HG02938 (cell line): ENCODE measurements around the gene SBF2.
"Not testable (repeated sequence)": the region's sequence is repeated elsewhere in the genome, so short reads cannot be mapped to it uniquely, and the experiment has no call there.

Source experiments
- ATAC-seq: cut with Tn5 transposase; IDR thresholded peaks from one replicate; pipeline ENCODE4 v1.9.1; 2021; ENCODE audit warnings: mild to moderate bottlenecking, moderate library complexity; ENCODE audit not compliant: unreplicated experiment

SBF2 gene

DNA sequence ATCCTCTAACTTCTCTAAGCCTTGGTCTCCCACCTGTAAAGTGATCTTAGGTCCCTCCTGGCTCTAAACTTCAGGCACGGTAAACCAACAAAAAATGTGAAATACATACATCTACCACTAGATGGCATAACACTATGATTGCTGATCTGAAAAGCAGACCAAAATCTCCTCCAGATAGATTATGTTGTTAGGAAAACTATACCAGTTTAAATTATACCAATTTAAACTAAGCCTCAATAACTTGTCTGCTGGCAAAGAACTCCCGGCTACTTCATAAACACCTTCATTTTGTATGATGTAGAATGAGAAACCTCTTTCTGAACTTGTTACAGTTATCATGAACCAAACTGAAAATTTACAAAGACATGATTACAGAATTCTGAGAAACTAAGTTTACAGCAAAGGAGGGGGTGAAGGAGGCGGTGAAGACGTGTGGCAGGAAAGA lies 85.9 kb downstream of the SBF2 start:
- ATAC-seq = no peak

DNA sequence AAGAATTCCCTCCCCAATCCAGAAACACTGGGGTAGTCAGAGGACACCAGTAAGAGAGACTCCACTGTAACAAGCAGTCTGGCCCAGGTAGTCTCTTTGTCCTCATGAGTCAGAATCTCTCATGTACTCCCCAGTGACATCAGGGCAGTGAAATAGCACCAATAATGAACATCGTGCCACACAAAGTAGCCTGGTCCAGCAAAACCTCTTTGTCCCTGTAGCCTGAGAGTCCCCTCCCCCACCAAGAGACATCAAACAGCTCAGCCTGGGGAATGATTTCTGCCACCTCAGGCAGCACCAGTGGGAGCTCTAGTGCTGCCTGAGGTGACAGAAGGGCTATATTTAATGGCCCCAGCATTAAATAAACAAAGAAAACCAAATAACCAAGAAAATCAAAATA lies 88.1 kb downstream of the SBF2 start:
- ATAC-seq = no peak

DNA sequence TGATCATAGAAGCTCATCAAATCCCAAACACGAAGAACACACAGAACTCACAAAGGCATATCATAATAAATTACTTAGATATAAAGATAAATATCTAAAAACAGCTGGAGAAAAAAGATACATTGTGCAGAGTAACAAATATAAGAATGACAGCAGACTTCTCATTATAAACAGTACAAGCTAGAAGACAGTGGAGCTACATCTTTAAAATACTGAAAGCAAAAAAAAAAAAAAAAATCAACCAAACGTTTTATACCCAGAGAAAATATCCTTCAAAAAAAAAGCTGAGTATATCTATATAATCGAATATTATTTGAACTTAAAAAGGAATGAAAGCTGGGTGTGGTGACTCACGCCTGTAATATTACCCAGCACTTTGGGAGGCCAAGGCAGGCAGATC lies 90.0 kb downstream of the SBF2 start:
- no peak for ATAC-seq

DNA sequence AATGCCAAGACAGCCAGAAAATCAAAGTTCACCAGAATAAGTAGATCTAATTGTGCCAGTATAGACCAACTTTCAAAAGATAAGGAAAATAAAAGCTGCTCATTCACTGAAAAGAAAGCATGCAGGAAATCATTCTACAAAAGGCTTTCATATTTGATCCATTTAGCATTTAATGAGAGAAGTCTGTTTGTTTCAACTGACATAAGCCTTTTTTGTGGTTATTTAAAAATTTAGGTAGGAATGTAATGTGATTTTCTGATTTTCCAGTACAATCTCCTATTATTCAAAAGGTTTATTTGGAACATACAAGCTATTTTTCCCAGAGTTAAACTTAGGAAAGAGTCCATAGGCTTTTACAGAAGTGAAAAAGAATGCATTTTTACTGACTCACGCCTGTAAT lies 92.7 kb downstream of the SBF2 start:
- ATAC-seq = no peak

GRCh38 chr11:10197091-10197490 lies 96.9 kb downstream of the SBF2 start:
- no peak for ATAC-seq

DNA sequence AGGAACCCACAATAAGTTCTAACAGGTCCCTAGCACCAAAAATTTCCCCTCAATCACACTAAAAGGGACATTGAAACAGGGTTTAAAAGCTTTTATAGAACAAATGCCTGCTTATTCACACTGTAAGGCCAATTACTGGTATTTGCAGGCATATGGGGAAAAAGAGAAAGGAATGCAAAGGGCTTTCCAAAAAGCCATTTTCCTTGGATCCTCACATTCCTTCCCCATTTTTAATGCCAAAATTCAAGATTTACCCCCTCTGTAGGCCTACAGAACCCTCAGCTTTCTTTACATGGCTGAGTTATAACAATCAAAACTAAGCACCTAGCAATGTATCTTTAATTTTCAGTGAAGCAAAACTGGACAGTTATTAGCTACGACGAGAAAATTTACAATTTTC lies 102.0 kb downstream of the SBF2 start:
- no peak for ATAC-seq

- ATAC-seq = no peak
Observed at GRCh38 chr11:10181811-10182210, 112.2 kb downstream of the SBF2 start.

DNA sequence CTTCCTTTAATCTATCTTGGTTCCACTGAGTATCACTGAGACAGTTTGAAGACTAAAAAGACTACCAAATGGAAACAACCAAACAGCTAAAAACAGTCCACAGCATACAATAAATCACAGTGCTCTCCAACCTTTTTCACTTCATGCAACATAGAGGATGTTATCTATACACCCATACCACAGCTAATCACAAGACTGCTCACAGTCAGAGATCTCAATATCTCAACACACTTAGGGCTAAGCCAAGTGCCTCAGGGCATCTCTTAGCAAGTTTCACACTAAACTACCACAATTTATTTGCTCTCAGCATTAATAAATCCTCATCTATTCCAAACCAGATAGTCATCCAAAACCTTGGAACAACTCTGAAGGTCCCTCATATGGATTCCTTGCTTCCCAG lies 129.4 kb downstream of the SBF2 start:
- ATAC-seq = no peak

GRCh38 chr11:10162222-10162621 lies 131.8 kb downstream of the SBF2 start:
- no peak for ATAC-seq

DNA sequence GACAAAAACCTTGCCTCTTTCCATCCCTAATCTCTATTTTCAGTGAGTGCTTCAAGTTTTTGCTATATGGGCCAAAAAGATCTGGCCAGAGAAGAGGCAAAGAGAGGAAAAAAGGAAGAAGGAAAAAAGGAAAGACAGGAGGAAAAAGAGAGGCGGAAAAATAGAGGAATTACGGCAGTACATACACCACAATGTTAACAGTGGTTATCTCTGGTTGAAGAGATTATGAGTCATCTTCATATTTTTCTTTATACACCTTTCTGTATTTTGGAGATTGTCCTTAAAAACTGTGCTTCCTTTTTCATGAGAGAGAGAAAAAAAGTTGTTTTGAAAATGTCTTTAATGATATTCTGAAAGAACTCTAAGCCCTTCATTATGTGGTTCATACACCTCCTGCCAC lies 133.7 kb downstream of the SBF2 start:
- ATAC-seq = no peak

DNA sequence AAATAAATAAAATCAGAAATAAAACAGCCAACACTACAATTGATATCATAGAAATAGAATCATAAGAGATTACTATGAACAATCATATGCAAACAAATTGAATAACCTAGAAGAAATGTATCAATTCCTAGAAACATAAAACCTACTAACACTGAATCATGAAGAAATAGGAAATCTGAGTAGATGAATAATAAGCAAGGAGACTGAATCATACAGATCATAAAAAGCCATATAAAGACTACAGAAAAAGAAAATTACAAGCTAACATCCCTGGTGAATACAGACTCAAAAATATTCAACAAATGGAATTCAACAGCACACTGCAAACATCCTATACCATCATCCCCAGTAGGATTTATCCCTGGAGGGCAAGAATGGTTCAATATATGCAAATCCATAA lies 135.6 kb downstream of the SBF2 start:
- ATAC-seq = no peak

DNA sequence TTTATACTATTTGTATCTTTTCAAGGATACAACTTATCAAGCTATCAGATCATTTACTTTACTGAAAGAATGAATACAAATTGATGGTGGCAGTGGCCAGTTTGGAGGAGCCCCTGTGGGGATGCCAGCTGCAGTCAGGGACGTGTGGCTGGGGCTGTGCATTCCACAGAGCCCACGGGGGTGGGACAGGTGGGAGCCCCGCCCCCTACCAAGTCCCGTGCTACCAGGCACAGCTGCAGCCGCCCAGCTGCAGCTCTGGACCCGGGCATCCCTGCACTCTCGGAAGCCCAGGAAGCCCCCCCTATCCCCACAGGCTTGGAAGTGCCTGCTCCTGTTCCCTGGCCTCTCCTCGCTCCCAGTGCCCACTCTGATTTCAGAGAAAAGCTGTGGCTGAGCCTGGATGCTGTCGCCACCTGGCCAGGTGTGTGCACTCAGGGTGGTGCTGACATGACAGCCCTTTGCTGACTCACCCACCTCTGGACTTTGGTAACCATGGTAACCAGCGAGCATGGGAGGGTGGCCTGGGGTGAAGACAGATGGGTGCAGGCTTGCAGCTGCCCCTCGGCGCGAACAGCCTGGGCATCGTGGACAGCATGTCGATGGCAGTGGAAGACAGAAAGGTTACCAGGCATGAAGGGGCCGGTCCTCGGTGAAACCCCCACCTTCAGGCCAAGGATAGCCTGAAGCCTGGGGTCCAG lies 138.1 kb downstream of the SBF2 start:
- ATAC-seq = no peak

- no peak for ATAC-seq
Observed at GRCh38 chr11:10150800-10151199, 143.2 kb downstream of the SBF2 start.

DNA sequence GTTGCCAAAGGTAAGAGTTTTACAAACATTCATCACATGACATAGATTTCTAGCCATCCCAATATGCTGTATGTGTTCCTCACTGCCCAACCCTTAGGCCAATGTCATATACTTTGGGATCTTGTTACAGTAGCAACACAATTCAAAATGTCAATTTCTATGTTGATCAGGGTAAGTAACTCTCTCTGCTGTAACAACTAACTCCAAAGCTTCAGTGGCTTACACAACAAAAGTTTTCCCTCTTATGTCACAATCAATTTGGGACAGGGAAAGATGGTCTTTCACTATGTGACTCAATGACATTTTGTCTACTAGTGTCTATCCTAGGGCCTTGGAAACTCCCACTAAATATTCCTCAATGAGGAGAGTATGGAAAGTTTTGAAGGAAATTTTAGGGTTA lies 144.5 kb downstream of the SBF2 start:
- no peak for ATAC-seq

- ATAC-seq = no peak
Observed at GRCh38 chr11:10147195-10147594, 146.8 kb downstream of the SBF2 start.

DNA sequence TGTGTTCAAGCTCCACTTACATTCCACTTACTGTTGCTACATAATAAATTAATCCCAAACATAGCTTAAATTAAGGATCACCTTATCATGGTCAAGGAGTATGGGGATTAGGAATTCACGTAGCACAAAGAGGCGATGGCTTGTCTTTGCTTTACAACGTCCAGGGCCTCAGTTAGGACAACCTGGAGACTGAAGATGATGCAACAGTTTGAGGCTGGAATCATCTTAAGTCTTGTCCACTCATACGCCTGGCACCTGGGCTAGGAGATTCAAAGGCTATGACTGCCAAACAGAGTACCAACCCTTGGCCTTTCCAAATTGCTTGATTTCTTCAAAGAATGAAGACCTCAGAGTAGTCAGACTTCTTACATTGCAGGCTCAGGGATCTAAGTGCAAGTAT lies 149.1 kb downstream of the SBF2 start:
- no peak for ATAC-seq

DNA sequence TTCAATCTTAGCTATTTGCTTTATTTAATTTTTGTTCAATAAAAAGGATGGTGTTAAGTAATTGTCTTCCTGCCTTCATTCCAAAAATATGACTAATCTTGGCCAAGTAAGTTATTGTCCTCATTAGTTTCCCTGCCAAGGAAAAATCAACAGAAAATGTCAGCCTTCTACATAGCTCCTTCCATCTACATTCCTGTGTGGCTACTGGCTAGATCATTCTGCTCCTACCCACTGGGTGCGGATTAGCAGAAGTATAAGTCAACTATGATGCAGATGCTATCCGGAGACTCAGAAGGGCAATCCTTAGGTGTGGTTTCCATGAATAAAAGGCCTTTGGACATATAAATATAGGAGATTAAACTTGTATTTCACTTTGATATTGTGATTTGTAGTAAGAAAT lies 154.4 kb downstream of the SBF2 start:
- no peak for ATAC-seq

DNA sequence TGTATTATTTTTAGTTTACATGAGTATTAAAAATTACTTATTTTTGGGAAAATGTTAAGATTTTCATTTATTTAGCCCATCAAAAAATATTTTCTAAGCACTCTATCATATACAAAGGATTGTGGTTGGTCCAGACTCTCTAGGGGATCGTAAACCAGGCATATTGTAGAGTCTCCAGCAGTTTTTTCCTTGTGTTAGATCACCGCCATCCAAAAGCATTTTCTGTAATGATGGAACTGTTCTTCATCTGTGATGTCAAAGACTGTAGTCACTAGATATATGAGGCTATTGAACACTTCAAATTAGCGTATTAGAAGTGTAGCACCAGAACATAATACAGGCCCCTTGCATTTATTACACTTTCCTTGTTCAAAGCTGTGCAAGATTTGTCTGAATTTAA lies 154.9 kb downstream of the SBF2 start:
- no peak for ATAC-seq

DNA sequence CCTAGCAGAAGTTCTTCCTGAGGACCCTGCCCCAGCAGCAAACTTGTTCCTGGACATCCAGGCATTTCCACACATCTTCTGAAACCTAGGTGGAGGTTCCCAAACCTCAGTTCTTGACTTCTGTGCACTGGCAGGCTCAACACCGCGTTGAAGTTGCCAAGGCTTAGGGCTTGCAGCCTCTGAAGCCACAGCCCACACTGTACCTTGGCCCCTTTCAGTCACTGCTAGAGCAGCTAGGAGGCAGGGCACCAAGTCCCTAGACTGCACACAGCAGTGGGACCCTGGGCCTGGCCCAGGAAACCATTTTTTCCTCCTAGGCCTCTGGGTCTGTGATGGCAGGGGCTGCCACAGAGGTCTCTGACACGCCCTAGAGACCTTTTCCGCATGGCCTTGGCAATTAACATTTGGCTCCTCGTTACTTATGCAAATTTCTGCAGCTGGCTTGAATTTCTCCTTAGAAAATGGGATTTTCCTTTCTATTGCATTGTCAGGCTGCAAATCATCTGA lies 159.0 kb downstream of the SBF2 start:
- no peak for ATAC-seq

DNA sequence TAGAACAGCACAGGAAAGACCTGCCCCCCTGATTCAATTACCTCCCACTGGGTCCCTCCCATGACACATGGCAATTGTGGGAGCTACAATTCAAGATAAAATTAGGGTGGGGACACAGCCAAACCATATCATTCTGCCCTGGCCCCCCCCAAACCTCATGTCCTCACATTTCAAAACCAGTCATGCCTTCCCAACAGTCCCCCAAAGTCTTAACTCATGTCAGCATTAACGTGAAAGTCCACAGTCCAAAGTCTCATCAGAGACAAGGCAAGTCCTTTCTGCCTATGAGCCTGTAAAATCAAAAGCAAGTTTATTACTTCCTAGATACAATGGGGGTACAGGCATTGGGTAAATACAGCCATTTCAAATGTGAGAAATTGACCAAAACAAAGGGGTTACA lies 159.8 kb downstream of the SBF2 start:
- ATAC-seq = not testable (repeated sequence)

DNA sequence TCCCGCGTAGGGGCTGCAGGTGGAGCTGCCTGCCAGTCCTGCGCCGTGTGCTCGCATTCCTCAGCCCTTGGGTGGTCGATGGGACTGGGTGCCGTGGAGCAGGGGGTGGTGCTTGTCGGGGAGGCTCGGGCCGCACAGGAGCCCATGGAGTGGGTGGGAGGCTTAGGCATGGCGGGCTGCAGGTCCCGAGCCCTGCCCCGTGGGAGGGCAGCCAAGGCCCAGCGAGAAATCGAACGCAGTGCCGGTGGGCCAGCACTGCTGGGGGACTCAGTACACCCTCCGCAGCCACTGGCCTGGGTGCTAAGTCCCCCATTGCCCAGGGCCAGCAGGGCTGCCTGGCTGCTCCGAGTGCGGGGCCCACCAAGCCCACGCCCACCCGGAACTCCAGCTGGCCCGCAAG lies 160.8 kb downstream of the SBF2 start:
- ATAC-seq = not testable (repeated sequence)

DNA sequence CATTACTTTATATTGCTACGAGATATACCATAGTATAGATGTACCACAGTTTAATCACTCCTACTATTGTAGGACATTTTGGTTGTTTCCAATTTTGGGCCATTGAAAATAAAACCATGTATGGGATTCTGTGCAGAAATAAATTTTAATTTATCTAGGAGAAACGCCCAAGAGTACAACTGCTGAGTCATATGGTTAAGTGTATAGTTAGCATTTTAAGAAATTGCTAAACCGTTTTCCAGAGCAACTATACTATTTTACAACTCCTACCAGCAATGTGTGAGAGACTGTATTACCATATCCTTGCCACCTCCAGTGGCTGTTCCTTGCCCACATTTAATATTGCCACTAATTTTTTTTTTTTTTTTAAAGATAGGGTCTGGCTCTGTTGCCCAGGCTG lies 163.1 kb downstream of the SBF2 start:
- ATAC-seq = no peak

DNA sequence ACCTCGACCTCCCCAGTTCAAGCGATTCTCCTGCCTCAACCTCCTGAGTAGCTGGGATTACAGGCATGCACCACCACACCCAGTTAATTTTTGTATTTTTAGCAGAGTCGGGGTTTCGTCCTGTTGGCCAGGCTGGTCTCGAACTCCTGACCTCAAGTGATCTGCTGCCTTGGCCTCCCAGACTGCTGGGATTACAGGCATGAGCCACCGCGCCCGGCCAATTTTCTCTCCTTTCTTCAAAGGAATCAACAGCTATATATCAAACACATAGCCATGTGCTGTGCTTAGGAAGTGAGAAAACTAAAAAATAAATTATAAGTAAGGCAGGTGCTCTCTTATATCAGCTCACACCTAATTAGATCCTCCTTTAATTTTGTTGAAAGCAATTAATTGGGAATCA lies 164.8 kb downstream of the SBF2 start:
- ATAC-seq = not testable (repeated sequence)
